RWPE2 (cell line): ENCODE measurements around the gene DCXR.

Experiments used
- ATAC-seq: fragments of 200-7000 bp; cut with Tn5 transposase; 3 replicates; pipeline ENCODE4 v1.9.1; 2021; ENCODE audit warnings: low read depth
- DNase-seq: peaks from one replicate; pipeline ENCODE4 v3.0.0-alpha.2; 2020; ENCODE audit warnings: low spot score
- H3K27ac ChIP-seq: fragments of 450-650 bp; 2 replicates; pipeline ENCODE4 v1.5.1; 2017; ENCODE audit warnings: mild to moderate bottlenecking; ENCODE audit not compliant: poor library complexity, severe bottlenecking
- H3K27me3 ChIP-seq: fragments of 250-450 bp; sonication (Bioruptor Pico); 2 replicates; pipeline ENCODE4 v1.5.1; 2021; ENCODE audit warnings: mild to moderate bottlenecking, moderate library complexity; ENCODE audit not compliant: insufficient read depth, poor library complexity, severe bottlenecking
- H3K36me3 ChIP-seq: fragments of 250-450 bp; sonication (Bioruptor Pico); 2 replicates; pipeline ENCODE4 v1.5.1; 2020; ENCODE audit warnings: low read depth, mild to moderate bottlenecking, moderate library complexity
- H3K4me1 ChIP-seq: fragments of 250-450 bp; sonication (Bioruptor Pico); 2 replicates; pipeline ENCODE4 v1.5.1; 2021; ENCODE audit warnings: mild to moderate bottlenecking, moderate library complexity; ENCODE audit not compliant: insufficient read depth, poor library complexity, severe bottlenecking
- H3K4me3 ChIP-seq: fragments of 250-450 bp; sonication (Bioruptor Pico); 2 replicates; pipeline ENCODE4 v1.5.1; 2021; ENCODE audit warnings: mild to moderate bottlenecking, moderate library complexity; ENCODE audit not compliant: severe bottlenecking
- H3K9me3 ChIP-seq: fragments of 250-450 bp; sonication (Bioruptor Pico); 2 replicates; pipeline ENCODE4 v1.5.1; 2021; ENCODE audit warnings: mild to moderate bottlenecking, moderate library complexity; ENCODE audit not compliant: severe bottlenecking
- TF ChIP-seq, protein P1 (sequence below): fragments of 450-650 bp; IDR thresholded peaks from one replicate; pipeline ENCODE4 v1.5.1; 2017; ENCODE audit warnings: mild to moderate bottlenecking, moderate library complexity; ENCODE audit not compliant: poor library complexity, severe bottlenecking

DCXR gene

DNA sequence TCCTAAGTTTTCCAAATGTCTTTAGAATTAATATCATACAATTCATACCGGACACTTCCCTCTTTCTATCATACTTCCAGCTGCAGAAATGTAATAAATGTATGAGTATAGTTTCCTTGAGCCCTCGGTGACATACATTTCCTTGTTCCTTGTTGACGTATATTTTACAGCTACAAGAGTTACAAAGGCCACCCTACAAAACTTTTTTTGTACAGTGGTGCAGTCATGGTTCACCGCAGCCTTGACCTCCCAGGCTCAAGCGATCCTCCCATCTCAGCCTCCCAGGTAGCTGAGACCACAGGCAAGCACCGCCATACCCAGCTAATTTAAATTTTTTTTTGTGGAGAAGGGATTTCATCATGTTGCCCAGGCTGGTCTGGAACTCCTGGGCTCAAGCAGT is 35.3 kb upstream of the DCXR start:
- H3K36me3 ChIP-seq, result peaks cover 3% of the 10 kb centered on the region; the same call in 1 of the 2 replicates
- H3K9me3 ChIP-seq, result no peaks in the 10 kb centered on the region
- H3K4me1 ChIP-seq, result peaks cover 4% of the 10 kb centered on the region
- H3K4me3 ChIP-seq, result no peak overlapping the region
- H3K27me3 ChIP-seq, result no peaks in the 10 kb centered on the region
- ATAC-seq (no peak), DNase-seq (no peak)
- H3K27ac ChIP-seq, result no peak overlapping the region
- TF ChIP-seq, protein P1, sequence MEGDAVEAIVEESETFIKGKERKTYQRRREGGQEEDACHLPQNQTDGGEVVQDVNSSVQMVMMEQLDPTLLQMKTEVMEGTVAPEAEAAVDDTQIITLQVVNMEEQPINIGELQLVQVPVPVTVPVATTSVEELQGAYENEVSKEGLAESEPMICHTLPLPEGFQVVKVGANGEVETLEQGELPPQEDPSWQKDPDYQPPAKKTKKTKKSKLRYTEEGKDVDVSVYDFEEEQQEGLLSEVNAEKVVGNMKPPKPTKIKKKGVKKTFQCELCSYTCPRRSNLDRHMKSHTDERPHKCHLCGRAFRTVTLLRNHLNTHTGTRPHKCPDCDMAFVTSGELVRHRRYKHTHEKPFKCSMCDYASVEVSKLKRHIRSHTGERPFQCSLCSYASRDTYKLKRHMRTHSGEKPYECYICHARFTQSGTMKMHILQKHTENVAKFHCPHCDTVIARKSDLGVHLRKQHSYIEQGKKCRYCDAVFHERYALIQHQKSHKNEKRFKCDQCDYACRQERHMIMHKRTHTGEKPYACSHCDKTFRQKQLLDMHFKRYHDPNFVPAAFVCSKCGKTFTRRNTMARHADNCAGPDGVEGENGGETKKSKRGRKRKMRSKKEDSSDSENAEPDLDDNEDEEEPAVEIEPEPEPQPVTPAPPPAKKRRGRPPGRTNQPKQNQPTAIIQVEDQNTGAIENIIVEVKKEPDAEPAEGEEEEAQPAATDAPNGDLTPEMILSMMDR, result no peak

DNA sequence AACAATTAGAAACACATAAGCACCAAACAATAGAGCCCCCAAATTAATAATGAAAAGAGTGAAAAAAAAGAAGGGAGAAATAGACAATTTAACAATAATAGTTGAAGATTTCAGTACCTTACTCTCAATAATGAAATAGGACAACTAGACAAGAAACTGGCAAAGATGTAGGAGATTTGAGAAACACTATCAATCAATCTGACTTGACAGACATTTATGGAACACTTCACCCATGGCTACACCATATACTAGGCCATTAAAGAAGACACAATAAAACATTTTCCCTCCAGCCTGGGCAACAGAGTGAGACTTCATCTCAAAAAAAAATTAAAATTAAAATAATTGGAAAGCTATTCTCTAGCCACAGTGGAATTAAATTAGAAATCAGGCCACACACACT is 33.1 kb upstream of the DCXR start:
- H3K36me3 ChIP-seq, result no peaks in the 10 kb centered on the region
- peaks cover 4% of the 10 kb centered on the region for H3K4me1 ChIP-seq
- H3K27me3 ChIP-seq, result no peaks in the 10 kb centered on the region
- DNase-seq, result no peak
- H3K4me3 ChIP-seq, result no peak overlapping the region
- TF ChIP-seq, protein P1, result no peak
- ATAC-seq, result no peak
- H3K9me3 ChIP-seq, result no peaks in the 10 kb centered on the region
- H3K27ac ChIP-seq, result no peak overlapping the region

DNA sequence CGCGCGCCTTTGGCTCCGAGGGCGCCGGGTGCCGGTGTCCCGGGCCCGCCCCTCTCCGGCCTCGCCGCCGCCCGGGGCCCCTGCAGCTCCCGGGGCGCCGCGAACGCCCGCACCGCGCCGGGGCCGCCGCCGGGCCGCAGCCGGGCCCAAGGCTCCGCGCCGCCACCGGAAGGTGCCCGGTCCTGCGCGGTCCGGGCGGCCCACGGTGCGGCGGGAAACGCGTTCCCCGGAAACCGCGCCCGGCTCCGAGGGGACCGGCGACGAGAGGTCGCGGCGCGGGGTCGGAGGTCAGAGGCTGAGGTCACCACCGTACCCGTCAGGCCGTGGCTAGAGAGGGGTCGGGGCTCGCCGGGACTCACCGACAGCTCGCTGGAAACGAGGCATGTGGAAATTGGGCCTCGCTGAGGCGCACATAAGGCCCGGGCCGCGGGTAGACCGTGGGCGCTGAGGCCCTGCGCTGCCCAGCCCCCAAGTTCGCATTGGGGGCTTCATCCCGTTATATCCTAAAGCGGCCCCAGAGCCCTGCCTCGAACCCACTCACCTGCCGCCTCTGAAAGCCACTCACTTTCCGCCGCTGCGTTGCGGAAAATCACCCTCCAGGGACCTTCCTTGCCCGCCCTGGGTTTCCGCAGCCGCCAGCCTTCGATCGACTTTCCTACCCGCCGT is 28.3 kb upstream of the DCXR start, which contains the start of gene DUS1L:
DUS1L (minus strand) TSS at position 167 of the 666 bp plus-strand sequence. CDS start 745 bp downstream, outside the sequence.
- peaks cover 35% of the 10 kb centered on the region for H3K36me3 ChIP-seq
- H3K9me3 ChIP-seq, result no peaks in the 10 kb centered on the region
- H3K4me3 ChIP-seq, result peak within 1 kb of the TSS; percentile 98
- H3K4me1 ChIP-seq, result no peaks in the 10 kb centered on the region
- ATAC-seq (peak; percentile 52), DNase-seq (no peak)
- H3K27ac ChIP-seq, result peak within 1 kb of the TSS; percentile 41
- no peaks in the 10 kb centered on the region for H3K27me3 ChIP-seq
- TF ChIP-seq, protein P1, result no peak

DNA sequence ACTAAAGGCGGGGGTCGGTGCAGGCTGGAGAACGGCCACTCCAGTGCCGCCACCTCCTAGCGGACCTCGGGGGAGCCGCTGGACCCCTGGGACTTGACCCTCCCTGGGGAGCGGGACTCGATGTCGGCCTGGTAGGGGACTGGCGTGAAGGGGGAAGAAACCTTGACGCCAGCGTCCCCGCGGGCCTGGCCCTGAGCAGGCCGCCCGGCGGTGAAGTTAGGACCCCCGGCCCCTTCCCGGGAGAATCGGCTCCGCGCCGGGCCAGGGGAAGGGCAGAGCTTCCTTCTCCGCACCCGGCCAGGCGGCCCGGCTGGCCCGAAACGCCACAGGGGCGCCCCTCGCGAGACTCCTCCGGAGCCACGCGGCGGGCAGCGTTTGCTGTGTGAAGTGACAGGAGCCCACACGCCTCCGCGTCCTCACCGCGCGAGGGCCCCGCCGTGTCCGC is 27.7 kb upstream of the DCXR start:
- H3K9me3 ChIP-seq, result no peaks in the 10 kb centered on the region
- peak overlapping the region; percentile 98 for H3K4me3 ChIP-seq
- H3K27me3 ChIP-seq, result no peaks in the 10 kb centered on the region
- ATAC-seq (peak; percentile 3; the same call in 1 of the 3 replicates), DNase-seq (no peak)
- no peaks in the 10 kb centered on the region for H3K4me1 ChIP-seq
- peak overlapping the region; percentile 41 for H3K27ac ChIP-seq
- TF ChIP-seq, protein P1, result no peak
- peaks cover 40% of the 10 kb centered on the region for H3K36me3 ChIP-seq
